IMR-90 (cell line): ENCODE data around the gene KDM2B.

Experiments
- BHLHE40 ChIP-seq: fragments of 150-350 bp; IDR thresholded peaks from 2 replicates; pipeline ENCODE4 v1.6.1; 2016; ENCODE audit warnings: mild to moderate bottlenecking, low read depth, low read length
- CEBPB ChIP-seq: IDR thresholded peaks from 2 replicates; pipeline ENCODE4 v1.6.1; 2012; ENCODE audit warnings: low read depth, low read length, improper control_type of control experiment
- CHD1 ChIP-seq: IDR thresholded peaks from 2 replicates; pipeline ENCODE4 v1.6.1; 2012; ENCODE audit warnings: low read depth, low read length, improper control_type of control experiment
- ELK1 ChIP-seq: fragments of 150-350 bp; IDR thresholded peaks from 2 replicates; pipeline ENCODE4 v1.6.1; 2016; ENCODE audit warnings: low read depth, mild to moderate bottlenecking, low read length, moderate library complexity, borderline replicate concordance
- MAZ ChIP-seq: IDR thresholded peaks from 2 replicates; pipeline ENCODE4 v1.6.1; 2012; ENCODE audit warnings: low read depth, mild to moderate bottlenecking, low read length, improper control_type of control experiment, moderate library complexity, borderline replicate concordance
- MXI1 ChIP-seq: IDR thresholded peaks from 2 replicates; pipeline ENCODE4 v1.6.1; 2012; ENCODE audit warnings: low read depth, mild to moderate bottlenecking, low read length, moderate library complexity, borderline replicate concordance
- POLR2A ChIP-seq: IDR thresholded peaks from 2 replicates; pipeline ENCODE4 v1.6.1; 2012; ENCODE audit warnings: mild to moderate bottlenecking, low read depth, low read length
- RAD21 ChIP-seq: IDR thresholded peaks from 2 replicates; pipeline ENCODE4 v1.6.1; 2012; ENCODE audit warnings: low read length, improper control_type of control experiment
- RFX5 ChIP-seq: IDR thresholded peaks from 2 replicates; pipeline ENCODE4 v1.8.0; 2012; ENCODE audit warnings: low read depth, mild to moderate bottlenecking, low read length, moderate library complexity
- SMC3 ChIP-seq: fragments of 150-350 bp; IDR thresholded peaks from 2 replicates; pipeline ENCODE4 v1.6.1; 2016; ENCODE audit warnings: low read depth, mild to moderate bottlenecking, antibody characterized with exemption, low read length, moderate library complexity
- USF2 ChIP-seq: fragments of 150-350 bp; IDR thresholded peaks from 2 replicates; pipeline ENCODE4 v1.6.1; 2017; ENCODE audit warnings: mild to moderate bottlenecking, antibody characterized with exemption, low read length, low read depth
- TF ChIP-seq, protein P1 (sequence below): conservative IDR thresholded peaks from 2 replicates; pipeline ENCODE4 v1.5.1; 2012; ENCODE audit warnings: mild to moderate bottlenecking, low read depth, low read length, improper control_type of control experiment

- TF ChIP-seq MAZ (no peak), RAD21 (no peak), USF2 (no peak), BHLHE40 (no peak), CEBPB (no peak), RFX5 (no peak), POLR2A (no peak), MXI1 (no peak), ELK1 (no peak), CHD1 (no peak), SMC3 (no peak)
- TF ChIP-seq, protein P1, sequence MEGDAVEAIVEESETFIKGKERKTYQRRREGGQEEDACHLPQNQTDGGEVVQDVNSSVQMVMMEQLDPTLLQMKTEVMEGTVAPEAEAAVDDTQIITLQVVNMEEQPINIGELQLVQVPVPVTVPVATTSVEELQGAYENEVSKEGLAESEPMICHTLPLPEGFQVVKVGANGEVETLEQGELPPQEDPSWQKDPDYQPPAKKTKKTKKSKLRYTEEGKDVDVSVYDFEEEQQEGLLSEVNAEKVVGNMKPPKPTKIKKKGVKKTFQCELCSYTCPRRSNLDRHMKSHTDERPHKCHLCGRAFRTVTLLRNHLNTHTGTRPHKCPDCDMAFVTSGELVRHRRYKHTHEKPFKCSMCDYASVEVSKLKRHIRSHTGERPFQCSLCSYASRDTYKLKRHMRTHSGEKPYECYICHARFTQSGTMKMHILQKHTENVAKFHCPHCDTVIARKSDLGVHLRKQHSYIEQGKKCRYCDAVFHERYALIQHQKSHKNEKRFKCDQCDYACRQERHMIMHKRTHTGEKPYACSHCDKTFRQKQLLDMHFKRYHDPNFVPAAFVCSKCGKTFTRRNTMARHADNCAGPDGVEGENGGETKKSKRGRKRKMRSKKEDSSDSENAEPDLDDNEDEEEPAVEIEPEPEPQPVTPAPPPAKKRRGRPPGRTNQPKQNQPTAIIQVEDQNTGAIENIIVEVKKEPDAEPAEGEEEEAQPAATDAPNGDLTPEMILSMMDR, result 0 out of 2 replicates have a peak, but pooled peaks have one; percentile 2
Measured at GRCh38 chr12:121580959-121581685, at the start of gene KDM2B.
